GM12801 (cell line): ENCODE data around the gene CDH13.

ENCODE experiments used
- CTCF ChIP-seq: IDR thresholded peaks from one replicate; pipeline ENCODE4 v1.5.1; 2011; ENCODE audit warnings: control low read depth; ENCODE audit not compliant: insufficient read length; ENCODE audit errors: extremely low read depth

CDH13 gene

DNA sequence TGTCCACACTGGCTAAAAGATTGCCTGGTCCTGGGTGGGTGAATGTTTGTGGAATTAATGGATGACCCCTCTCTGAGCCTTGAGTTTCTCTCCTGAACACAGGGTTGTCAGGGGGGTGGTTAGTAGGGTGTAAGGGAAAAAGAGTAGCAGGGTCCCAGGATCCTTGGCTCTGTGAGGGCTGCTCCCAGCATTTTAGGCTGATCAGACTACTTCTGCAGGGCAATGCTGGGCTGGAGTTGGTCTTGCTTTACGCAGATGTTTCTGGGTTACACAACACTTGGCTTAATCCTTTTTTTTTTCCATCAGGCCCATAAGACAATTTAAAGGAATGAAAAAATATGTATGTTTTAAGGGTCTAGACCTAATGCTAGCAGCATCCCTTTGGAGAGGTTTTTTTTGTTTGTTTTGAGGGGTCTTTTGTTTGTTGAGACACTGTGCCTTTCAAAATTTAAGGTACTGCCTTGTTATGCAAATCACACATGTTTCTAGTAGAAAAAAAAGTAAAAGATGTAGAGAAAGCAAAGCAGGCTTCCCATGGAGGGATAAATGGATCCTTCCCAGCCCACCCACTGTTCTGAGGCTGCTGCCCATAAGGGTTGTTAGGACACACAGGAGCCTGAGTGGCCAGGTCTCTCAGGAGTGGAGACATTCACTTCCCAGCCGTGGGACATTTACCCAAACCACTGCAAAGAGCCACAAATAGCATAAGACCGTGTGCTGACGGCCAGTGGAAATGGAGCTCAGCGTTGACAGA is 955.4 kb downstream of the CDH13 start:
- no peak for TF ChIP-seq CTCF

- no peak for TF ChIP-seq CTCF
Observed at GRCh38 chr16:83586036-83586435, 959.3 kb downstream of the CDH13 start.

GRCh38 chr16:83586461-83587200 is 959.9 kb downstream of the CDH13 start:
- TF ChIP-seq CTCF: no peak

- no peak for TF ChIP-seq CTCF
Observed at GRCh38 chr16:83587201-83587600, 960.4 kb downstream of the CDH13 start.

- no peak for TF ChIP-seq CTCF
Observed at GRCh38 chr16:83588070-83588469, 961.3 kb downstream of the CDH13 start.

- no peak for TF ChIP-seq CTCF
Observed at GRCh38 chr16:83589576-83589975, 962.8 kb downstream of the CDH13 start.

DNA sequence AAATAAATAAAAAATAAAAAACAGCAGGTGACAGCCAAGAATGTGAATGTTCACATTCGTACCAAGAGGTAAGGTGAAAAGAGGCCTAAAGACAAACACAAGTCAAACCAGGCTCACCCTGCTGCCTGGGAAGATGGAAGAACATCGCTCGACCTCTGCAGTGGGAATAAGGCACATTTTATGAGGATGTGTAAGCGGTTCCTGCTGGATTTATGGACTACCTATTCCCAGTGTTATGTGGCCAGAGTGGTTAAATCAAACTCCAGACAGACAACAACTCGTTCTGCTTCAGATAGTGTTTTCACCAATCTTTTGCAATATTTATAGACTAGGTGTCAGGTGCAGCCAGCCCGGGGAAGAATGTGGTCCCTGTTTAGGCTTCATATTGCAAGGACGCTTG is 966.0 kb downstream of the CDH13 start:
- TF ChIP-seq CTCF: no peak
